SK-MEL-5 (cell line): ENCODE data around the gene HDHD2. TPM values are rescaled to one million over a fixed set of nuclear protein-coding genes. Genes with fewer than 3 reads are reported as not detected.
"Not testable (repeated sequence)": the region's sequence is repeated elsewhere in the genome, so short reads cannot be mapped to it uniquely, and the experiment has no call there.

Experiments
- DNase-seq: peaks from one replicate; pipeline ENCODE4 v3.0.0-alpha.2; 2016; ENCODE audit warnings: low read depth, low spot score
- in situ Hi-C: cut with HindIII; loops from 2 replicates; pipeline ENCODE4 v1.10.0; 2016; ENCODE audit warnings: low sequenced_read_pairs, high pct_unique_total_duplicates, low pct_unique_long_range_greater_than_20kb
- polyA plus RNA-seq, 2 experiments: library from polyadenylated mRNA; depleted of rRNA; stranded (reverse); fragments of >200 nt; gene quantifications; 2 replicates each; pipeline ENCODE4 v1.2.3, GENCODE V29; 2015
- total RNA-seq: library from RNA; depleted of rRNA; stranded (reverse); fragments of >200 nt; shearing (Covaris generic); gene quantifications from 2 replicates; pipeline ENCODE4 v1.2.3, GENCODE V29; 2014; rRNA removed

The HDHD2 gene
- 14.0 and 14.3 TPM in 2 replicates for total RNA-seq
- 16.5 and 16.7 TPM in 2 replicates for polyA plus RNA-seq (2015; cell fraction: cytosol; rRNA removed)
- 14.4 and 25.4 TPM in 2 replicates for polyA plus RNA-seq (2015; cell fraction: nucleus; rRNA removed)

DNA sequence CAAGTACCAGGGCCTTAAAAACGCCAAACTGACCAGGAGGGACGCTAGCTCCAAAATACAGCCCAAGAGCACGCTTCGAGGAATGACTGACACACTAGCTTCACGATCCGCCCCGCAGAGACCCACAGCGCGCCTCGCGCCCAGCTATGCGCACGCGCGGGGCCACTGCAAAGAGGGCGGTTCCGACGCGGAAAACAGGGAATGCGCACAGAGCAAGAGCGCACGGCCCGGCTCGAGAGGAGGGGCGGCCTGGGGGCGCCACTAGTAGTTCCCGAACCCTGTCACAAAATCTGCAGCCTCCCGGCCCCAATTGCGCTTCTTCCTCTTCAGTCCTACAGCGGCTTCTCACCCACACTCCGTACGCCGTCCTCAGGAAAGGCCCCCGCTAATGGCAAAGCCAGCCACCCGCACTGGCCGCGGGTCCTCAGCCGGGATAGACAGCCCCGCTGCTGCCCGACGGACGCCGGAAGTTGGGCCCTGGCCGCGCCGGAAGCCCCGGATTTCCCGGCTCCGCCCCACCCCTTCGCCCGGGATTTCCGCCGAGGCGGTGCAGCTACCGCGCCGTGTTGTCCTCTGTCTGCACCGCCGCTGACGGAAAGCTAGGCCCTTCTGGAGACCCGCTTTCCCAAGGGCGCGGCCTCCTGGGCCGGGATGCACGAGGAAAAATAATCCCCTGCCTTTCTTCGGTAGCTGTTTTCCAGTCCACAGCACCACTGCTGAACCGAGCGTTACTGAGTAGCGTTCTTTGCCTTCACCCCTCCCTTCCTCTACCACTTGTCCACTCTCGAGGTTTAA is at the start of gene HDHD2:
TSS of gene HDHD2 (minus strand) at position 472 of the 795 bp plus-strand sequence. CDS start 14,061 bp downstream, outside the sequence.
- peak; percentile 74 for DNase-seq
- in situ Hi-C loops: no loop called here

- DNase-seq, in situ Hi-C loops: not testable (repeated sequence)
Measured at GRCh38 chr18:47195961-47196360, 45.7 kb upstream of the HDHD2 start.

GRCh38 chr18:47191961-47192360 is 41.7 kb upstream of the HDHD2 start:
- peak; percentile 13 for DNase-seq
- in situ Hi-C loops: no loop called here

DNA sequence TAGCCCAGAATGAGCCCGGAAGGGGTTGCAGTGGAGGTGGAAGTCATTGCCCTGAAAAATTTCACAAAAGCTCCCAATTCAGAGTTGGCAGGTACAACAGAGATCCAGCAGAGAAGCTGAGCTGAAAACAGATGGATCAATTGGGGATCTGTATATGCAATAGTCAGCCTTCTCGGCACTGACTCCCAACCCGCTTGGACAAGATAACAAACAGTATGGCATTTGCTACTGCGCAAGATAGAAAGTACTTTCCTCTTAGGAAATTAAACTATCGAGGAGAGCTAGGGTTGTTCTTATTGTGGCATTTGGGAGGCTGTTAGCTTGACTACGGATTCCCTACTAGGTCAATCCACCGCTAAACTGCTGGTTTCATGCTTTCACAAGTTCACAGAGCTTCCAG is 37.4 kb upstream of the HDHD2 start:
- no peak for DNase-seq
- in situ Hi-C loops: no loop called here

DNA sequence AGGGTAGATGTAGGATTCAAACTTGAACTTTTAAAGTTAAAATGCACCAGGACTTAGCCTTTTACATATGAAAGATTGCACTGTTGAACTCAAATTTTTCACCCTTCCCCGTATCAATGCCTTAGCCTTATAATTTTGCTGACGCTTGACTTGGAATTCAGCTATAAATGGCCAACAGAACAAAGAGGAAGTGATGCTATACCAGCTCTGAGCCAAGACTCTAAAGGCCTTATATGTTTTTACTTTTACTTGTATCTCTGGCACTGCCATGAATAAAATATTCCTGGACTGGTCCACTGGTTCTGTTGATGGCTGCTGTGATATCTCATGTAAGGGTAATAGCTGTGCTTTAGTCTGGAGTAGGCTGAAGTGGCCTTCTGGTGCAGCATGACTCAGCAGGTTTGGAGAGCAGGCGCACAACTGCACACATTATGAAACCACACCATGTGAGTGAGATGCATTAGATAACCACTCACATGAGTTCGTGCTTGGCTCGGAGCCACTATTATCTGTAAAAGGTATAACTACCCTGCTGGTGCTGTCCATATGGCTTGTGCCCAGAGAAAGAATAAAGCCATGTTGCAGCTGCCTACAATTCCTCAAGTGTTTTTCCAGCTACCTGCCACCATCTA is 34.2 kb upstream of the HDHD2 start:
- DNase-seq: peak; percentile 36
- in situ Hi-C loops: no loop called here

DNA sequence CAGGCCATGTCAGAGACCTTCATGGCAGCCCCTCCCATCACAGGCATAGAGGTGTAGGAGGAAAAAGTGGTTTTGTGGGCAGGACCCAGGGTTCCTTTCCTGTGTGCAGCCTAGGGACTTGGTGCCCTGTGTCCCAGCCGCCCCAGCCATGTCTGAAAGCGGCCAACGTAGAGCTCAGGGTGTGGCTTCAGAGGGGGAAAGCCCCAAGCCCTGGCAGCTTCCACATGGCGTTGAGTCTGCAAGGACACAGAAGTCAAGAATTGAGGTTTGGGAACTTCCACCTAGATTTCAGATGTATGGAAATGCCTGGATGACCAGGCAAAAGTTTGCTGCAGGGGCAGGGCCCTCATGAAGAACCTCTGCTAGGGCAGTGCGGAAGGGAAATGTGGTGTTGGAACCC is 31.9 kb upstream of the HDHD2 start:
- DNase-seq, in situ Hi-C loops: not testable (repeated sequence)

DNA sequence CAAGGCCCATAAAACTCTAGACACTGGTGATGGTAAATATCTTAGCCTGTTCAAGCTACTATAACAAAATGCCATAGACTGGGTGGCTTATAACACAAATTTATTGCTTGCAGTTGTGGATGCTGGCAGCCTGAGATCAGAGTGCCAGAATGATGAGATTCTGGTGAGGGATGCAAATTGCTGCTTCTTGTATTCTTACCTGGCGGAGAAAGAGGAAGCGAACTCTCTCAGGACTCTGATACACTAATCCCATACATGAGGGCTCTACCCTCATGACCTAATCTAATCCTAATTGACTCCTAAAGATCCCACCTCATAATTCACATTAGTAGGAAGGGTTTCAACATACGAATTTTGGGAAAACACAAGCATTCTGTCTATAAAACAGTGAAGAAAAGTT is 30.5 kb upstream of the HDHD2 start:
- in situ Hi-C loops: no loop called here
- DNase-seq: no peak

DNA sequence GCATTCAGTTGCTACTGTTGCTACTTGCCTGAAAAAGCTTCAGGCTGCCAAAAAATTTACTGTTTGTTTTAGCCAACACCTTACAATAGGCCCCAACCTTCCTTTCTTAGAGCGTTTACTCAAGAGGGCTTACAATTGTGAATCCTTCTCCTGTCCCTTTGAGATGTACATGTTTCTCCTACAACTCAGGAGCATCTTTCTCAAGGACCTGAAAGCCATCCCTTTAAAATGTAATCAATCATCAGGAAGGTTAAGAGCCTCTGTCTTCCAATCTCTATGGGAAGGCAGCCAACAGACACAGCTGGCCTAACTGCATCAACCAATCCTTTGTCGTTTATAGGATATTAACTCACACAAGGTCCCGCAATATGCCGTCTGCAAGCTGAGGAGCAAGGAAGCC is 29.2 kb upstream of the HDHD2 start:
- DNase-seq: no peak
- in situ Hi-C loops: no loop called here

DNA sequence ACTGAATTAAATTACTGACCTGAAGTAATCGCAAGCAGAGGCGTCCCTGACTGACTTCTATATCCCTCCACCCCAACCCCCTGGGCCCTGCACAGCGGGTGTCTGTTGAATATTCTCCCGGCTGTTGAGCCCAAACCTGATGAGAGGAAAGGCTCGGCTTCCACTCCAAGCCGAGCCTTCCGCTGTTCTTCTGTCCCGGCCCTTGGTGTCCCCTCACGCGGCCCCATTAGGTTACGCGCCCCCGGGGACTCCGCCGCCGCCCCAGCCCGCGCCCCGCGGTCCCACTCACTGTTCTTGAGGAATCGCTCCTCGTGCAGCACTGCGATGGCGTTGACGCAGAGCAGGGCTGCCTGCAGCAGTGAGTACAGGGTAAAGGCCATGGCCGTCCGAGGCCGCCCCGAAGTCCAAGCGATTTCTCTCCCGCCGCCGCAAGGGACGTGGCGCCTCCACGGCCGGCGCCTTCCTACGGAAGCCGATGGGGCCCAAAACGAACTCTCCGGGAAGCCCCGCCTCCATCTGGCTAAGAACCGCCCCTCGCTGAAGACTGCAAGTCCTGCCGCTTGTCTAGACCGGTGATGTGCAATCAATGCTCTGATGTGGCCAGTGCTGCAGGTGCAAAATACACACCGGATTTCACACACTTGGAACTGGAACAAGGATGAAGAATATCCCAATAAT is 25.7 kb upstream of the HDHD2 start, which contains the start of gene IER3IP1:
TSS of gene IER3IP1 (minus strand) at position 467 of the 678 bp plus-strand sequence. CDS start at position 380, 87 bp downstream.
- in situ Hi-C loops: no loop called here
- peak; percentile 82 for DNase-seq

- in situ Hi-C loops: no loop called here
- no peak for DNase-seq
Measured at GRCh38 chr18:47175283-47175897, 25.1 kb upstream of the HDHD2 start.

DNA sequence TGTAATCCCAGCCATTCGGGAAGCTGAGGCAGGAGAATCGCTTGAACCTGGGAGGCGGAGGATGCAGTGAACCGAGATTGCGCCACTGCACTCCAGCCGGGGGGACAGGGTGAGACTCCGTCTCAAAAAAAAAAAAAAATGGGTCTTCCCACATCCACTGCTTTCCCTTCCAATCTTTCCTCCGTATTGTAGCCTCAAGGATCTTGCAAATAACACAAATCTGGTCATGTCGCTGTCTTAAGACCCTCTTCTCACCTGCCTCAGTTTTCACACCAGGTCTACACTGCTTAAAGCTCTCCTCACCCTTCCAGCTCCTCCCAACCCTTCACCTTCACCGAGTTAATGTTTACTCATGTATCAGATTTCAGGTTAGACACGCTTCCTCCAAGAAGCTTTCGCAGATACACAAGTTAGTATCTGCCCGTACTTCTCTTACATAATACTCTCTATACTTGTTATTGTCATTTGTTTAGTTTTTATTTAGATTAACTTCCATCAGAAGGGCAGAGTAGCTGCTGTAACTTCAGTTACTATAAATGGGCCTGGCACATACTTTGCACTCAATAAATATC is 24.3 kb upstream of the HDHD2 start:
- no peak for DNase-seq
- in situ Hi-C loops: no loop called here

GRCh38 chr18:47172476-47172875 is 22.2 kb upstream of the HDHD2 start:
- no peak for DNase-seq
- in situ Hi-C loops: no loop called here

GRCh38 chr18:47168913-47169312 is 18.6 kb upstream of the HDHD2 start:
- peak; percentile 52 for DNase-seq
- in situ Hi-C loops: no loop called here

DNA sequence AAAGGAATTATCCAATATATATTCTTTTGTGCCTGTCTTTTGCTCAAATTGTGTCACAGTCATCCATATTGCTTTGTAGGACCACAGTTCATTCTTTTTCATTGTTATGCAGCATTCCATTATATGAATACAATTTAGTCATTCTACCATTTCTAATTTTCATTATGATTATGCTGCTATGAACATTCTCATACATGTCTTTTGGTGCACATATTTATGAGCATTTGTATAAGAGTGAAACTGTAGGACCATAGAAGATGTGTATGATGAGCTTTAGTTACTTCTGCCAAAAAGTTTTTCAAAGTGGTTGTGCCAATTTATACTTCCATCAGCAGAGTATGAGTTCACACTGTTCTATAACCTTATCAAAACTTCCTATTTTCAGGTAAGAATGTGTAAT is 18.2 kb upstream of the HDHD2 start:
- no peak for DNase-seq
- in situ Hi-C loops: no loop called here

- in situ Hi-C loops: no loop called here
- no peak for DNase-seq
Measured at GRCh38 chr18:47166294-47166693, 16.0 kb upstream of the HDHD2 start.

DNA sequence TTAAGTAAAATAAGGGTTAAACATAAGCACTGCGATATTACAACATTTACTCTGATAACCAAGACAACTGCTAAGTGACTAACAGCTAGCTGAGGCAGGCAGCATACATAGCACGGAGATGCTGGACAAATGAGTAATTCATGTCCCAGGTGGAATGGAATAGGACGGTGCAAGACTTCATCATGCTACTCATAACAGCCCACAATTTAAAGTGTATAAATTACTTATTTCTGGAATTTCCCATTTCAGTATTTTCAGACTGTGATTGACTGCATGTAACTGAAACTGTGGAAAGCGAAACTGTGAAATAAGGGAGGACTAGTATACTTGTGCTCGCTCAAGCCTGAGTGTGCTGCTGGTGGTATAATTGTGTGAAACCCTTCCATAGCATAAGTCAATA is 12.9 kb upstream of the HDHD2 start:
- DNase-seq: no peak
- in situ Hi-C loops: no loop called here

DNA sequence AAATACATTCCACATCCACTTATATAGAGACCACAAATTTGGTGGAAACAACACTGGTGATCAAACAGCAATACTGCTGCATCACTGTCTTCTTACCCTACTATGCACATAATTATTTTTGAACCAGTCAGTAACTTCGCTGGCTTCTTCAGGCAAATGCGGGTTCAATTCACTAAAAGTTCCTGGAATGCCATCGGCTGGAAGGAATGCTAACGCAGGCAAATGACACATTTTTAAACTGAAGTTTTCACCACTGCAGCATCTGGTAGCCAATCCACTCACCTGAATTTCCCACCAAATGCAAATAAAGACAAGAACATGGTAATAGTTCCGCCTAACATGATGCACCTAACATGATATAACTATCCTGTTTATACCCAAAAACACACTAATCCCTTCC is 10.0 kb upstream of the HDHD2 start:
- in situ Hi-C loops: no loop called here
- DNase-seq: no peak
